GM12872 (cell line): Measurements from ENCODE around the gene JAZF1.

Experiments used
- TF ChIP-seq, protein P1 (sequence below): IDR thresholded peaks from 3 replicates; pipeline ENCODE4 v1.5.1; 2011; ENCODE audit warnings: low read depth, mild to moderate bottlenecking, low read length, moderate library complexity; ENCODE audit not compliant: insufficient read depth

The JAZF1 gene

DNA sequence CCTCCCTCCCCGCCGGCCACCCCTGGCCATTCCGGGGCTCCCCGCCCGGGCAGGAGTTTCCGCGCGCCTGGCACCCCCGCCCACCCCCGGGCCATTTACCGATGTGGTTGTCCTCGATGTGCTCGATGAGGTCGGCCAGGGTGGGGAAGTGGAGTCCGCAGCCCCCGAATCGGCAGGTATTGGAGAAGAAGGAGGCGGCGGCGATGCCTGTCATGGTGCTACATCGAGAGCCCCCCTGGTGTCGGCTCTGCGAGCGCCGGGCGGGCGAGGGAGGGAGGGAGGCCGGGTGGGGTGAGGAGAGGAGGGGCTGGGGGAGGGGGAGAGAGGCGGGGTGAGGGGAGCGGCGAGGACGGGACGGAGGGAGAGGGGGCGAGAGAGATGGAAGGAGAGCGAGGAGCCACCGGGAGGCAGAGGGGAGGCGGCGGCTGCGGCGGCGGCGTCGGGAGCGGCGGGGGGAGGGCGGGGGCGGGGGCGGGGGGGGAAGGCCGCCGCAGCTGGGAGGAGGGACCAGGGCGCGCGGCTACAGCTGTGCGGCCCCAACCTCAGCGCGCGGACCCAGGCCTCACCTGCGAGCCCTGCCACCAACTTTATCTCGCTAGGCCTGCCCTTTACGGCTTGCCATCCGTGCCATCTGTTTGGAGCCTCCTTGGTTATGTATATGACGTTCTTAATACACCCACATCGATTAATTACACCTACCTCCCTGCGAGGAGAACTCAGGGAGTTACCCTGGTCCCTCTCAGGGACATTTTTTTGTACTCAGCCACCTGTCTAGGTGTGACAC lies at the start of gene JAZF1:
TSS of gene JAZF1 (minus strand) at position 432 of the 784 bp plus-strand sequence.
- TF ChIP-seq, protein P1, sequence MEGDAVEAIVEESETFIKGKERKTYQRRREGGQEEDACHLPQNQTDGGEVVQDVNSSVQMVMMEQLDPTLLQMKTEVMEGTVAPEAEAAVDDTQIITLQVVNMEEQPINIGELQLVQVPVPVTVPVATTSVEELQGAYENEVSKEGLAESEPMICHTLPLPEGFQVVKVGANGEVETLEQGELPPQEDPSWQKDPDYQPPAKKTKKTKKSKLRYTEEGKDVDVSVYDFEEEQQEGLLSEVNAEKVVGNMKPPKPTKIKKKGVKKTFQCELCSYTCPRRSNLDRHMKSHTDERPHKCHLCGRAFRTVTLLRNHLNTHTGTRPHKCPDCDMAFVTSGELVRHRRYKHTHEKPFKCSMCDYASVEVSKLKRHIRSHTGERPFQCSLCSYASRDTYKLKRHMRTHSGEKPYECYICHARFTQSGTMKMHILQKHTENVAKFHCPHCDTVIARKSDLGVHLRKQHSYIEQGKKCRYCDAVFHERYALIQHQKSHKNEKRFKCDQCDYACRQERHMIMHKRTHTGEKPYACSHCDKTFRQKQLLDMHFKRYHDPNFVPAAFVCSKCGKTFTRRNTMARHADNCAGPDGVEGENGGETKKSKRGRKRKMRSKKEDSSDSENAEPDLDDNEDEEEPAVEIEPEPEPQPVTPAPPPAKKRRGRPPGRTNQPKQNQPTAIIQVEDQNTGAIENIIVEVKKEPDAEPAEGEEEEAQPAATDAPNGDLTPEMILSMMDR: no peak

GRCh38 chr7:28230261-28230660 lies 49.7 kb upstream of the JAZF1 start:
- TF ChIP-seq, protein P1: no peak

GRCh38 chr7:28228396-28228795 lies 47.8 kb upstream of the JAZF1 start:
- TF ChIP-seq, protein P1: no peak

GRCh38 chr7:28226003-28226402 lies 45.4 kb upstream of the JAZF1 start:
- TF ChIP-seq, protein P1: no peak

GRCh38 chr7:28225576-28225975 lies 45.0 kb upstream of the JAZF1 start:
- TF ChIP-seq, protein P1: no peak

DNA sequence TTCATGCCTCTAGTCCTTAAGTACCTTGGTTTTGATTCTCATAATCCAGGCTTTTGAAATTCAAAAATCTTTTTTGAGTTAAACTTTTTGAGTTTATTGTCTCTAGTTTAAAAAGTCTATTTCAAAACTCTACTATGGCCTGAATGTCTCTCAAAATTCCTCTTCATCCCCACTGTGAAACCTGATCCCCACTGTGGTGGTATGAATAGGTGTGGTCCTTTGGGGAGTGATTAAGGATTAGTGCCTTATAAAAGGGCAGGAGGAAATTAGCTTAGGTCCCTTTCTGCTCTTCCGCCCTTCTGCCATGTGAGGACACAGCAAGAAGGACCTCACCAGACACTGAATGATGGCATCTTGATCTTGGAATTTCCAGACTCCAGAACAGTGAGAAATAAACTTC lies 44.1 kb upstream of the JAZF1 start:
- TF ChIP-seq, protein P1: no peak

GRCh38 chr7:28224172-28224571 lies 43.6 kb upstream of the JAZF1 start:
- TF ChIP-seq, protein P1: no peak
